IMR-90 (cell line): Measurements from ENCODE around the gene ZNF385B. TPM values are rescaled to one million over a fixed set of nuclear protein-coding genes. Genes with fewer than 3 reads are reported as not detected.

Experiments
- ATAC-seq: fragments of 200-7000 bp; cut with Tn5 transposase; 2 replicates; pipeline ENCODE4 v1.9.1; 2020; ENCODE audit warnings: low read depth, mild to moderate bottlenecking, moderate library complexity
- BruUV-seq: library from RNA; stranded (reverse); fragments of 400-500 nt; replicated peaks from 2 replicates; lab custom pipeline; 2021; lab: Mats Ljungman, UMichigan
- CTCF ChIA-PET: fragments of 300-600 bp; formaldehyde crosslinking; extraction: SDS; loops from one replicate; lab custom pipeline; 2021; ENCODE audit warnings: antibody characterized with exemption; lab: Yijun Ruan, JAX
- POLR2A ChIA-PET: fragments of 300-600 bp; sonication (Branson Sonifier 250); formaldehyde crosslinking; loops from one replicate; lab custom pipeline; 2022; ENCODE audit warnings: antibody characterized with exemption; ENCODE audit not compliant: unreplicated experiment; lab: Charles Lee
- DNase-seq: peaks from one replicate; pipeline ENCODE4 v3.0.0; 2013
- H2AFZ ChIP-seq: replicated peaks from 2 replicates; pipeline ENCODE3; 2013; ENCODE audit warnings: low read length, mild to moderate bottlenecking; ENCODE audit not compliant: poor library complexity
- H2AK5ac ChIP-seq: 2 replicates; pipeline ENCODE4 v1.6.1; 2013; ENCODE audit warnings: low read depth, low read length, inconsistent platforms
- H2AK9ac ChIP-seq: replicated peaks from 2 replicates; pipeline ENCODE3; 2013; ENCODE audit warnings: mild to moderate bottlenecking, low read depth, low read length, moderate library complexity; ENCODE audit not compliant: poor library complexity
- H2BK120ac ChIP-seq: 2 replicates; pipeline ENCODE4 v1.6.1; 2013; ENCODE audit warnings: low read depth, low read length, inconsistent platforms
- H2BK15ac ChIP-seq: 3 replicates; pipeline ENCODE4 v1.6.1; 2013; ENCODE audit warnings: low read depth, low read length, inconsistent platforms
- H2BK20ac ChIP-seq: 2 replicates; pipeline ENCODE4 v1.6.1; 2013; ENCODE audit warnings: low read depth, mild to moderate bottlenecking, inconsistent platforms, low read length, moderate library complexity
- H2BK5ac ChIP-seq: 2 replicates; pipeline ENCODE4 v1.6.1; 2013; ENCODE audit warnings: mild to moderate bottlenecking, low read depth, low read length, inconsistent platforms; ENCODE audit not compliant: poor library complexity, severe bottlenecking
- H3K14ac ChIP-seq: replicated peaks from 2 replicates; pipeline ENCODE4 v1.6.1; 2013; ENCODE audit warnings: low read depth, low read length, inconsistent platforms
- H3K18ac ChIP-seq: 2 replicates; pipeline ENCODE4 v1.6.1; 2013; ENCODE audit warnings: low read depth, low read length, control low read depth
- H3K23ac ChIP-seq: 2 replicates; pipeline ENCODE4 v1.6.1; 2013; ENCODE audit warnings: low read depth, low read length, inconsistent platforms
- H3K27ac ChIP-seq: 2 replicates; pipeline ENCODE4 v1.5.1; 2013; ENCODE audit warnings: mild to moderate bottlenecking, control low read depth, low read length; ENCODE audit not compliant: insufficient read depth
- H3K27me3 ChIP-seq: 2 replicates; pipeline ENCODE4 v1.6.1; 2013; ENCODE audit warnings: low read length; ENCODE audit not compliant: control insufficient read depth, insufficient read depth
- H3K36me3 ChIP-seq: 2 replicates; pipeline ENCODE4 v1.6.1; 2013; ENCODE audit warnings: low read length, mixed read lengths; ENCODE audit not compliant: control insufficient read depth, insufficient read depth
- H3K4ac ChIP-seq: 2 replicates; pipeline ENCODE4 v1.6.1; 2013; ENCODE audit warnings: low read depth, low read length, inconsistent platforms
- H3K4me1 ChIP-seq: 2 replicates; pipeline ENCODE4 v1.6.1; 2013; ENCODE audit warnings: low read length, mixed read lengths; ENCODE audit not compliant: control insufficient read depth, insufficient read depth
- H3K4me2 ChIP-seq: 2 replicates; pipeline ENCODE4 v1.6.1; 2013; ENCODE audit warnings: low read depth, mild to moderate bottlenecking, control low read depth, low read length, moderate library complexity
- H3K4me3 ChIP-seq: 2 replicates; pipeline ENCODE4 v1.5.1; 2013; ENCODE audit warnings: low read depth, mild to moderate bottlenecking, control low read depth, low read length, moderate library complexity; ENCODE audit not compliant: insufficient read depth
- H3K56ac ChIP-seq: 2 replicates; pipeline ENCODE4 v1.6.1; 2013; ENCODE audit warnings: low read length, inconsistent platforms; ENCODE audit not compliant: insufficient read depth; ENCODE audit errors: extremely low read depth
- H3K79me1 ChIP-seq, 2 experiments: 2 replicates each; pipeline ENCODE4 v1.6.1; 2013; ENCODE audit warnings: low read length in 2 of 2, inconsistent platforms in 1 of 2, low read depth in 1 of 2
- H3K9ac ChIP-seq: 2 replicates; pipeline ENCODE4 v1.6.1; 2013; ENCODE audit warnings: low read depth, low read length, control low read depth
- H3K9me1 ChIP-seq: 2 replicates; pipeline ENCODE4 v1.6.1; 2013; ENCODE audit warnings: low read length, inconsistent platforms; ENCODE audit not compliant: insufficient read depth
- H3K9me3 ChIP-seq: 2 replicates; pipeline ENCODE4 v1.6.1; 2013; ENCODE audit warnings: low read length; ENCODE audit not compliant: control insufficient read depth, insufficient read depth
- H4K20me1 ChIP-seq: 2 replicates; pipeline ENCODE4 v1.6.1; 2013; ENCODE audit warnings: low read length, inconsistent platforms; ENCODE audit not compliant: insufficient read depth
- H4K5ac ChIP-seq: 2 replicates; pipeline ENCODE4 v1.6.1; 2013; ENCODE audit warnings: mild to moderate bottlenecking, low read depth, low read length, control low read depth
- H4K8ac ChIP-seq, 2 experiments: 2 replicates each; pipeline ENCODE4 v1.6.1; 2013; ENCODE audit warnings: low read depth in 2 of 2, low read length in 2 of 2, control low read depth in 1 of 2, inconsistent platforms in 1 of 2
- H4K91ac ChIP-seq: 2 replicates; pipeline ENCODE4 v1.6.1; 2013; ENCODE audit warnings: low read depth, low read length, inconsistent platforms; ENCODE audit not compliant: insufficient read depth
- BHLHE40 ChIP-seq: fragments of 150-350 bp; IDR thresholded peaks from 2 replicates; pipeline ENCODE4 v1.6.1; 2016; ENCODE audit warnings: mild to moderate bottlenecking, low read depth, low read length
- CEBPB ChIP-seq: IDR thresholded peaks from 2 replicates; pipeline ENCODE4 v1.6.1; 2012; ENCODE audit warnings: low read depth, low read length, improper control_type of control experiment
- CHD1 ChIP-seq: IDR thresholded peaks from 2 replicates; pipeline ENCODE4 v1.6.1; 2012; ENCODE audit warnings: low read depth, low read length, improper control_type of control experiment
- CTCF ChIP-seq: conservative IDR thresholded peaks from 2 replicates; pipeline ENCODE4 v1.5.1; 2012; ENCODE audit warnings: mild to moderate bottlenecking, low read depth, low read length, improper control_type of control experiment
- ELK1 ChIP-seq: fragments of 150-350 bp; IDR thresholded peaks from 2 replicates; pipeline ENCODE4 v1.6.1; 2016; ENCODE audit warnings: low read depth, mild to moderate bottlenecking, low read length, moderate library complexity, borderline replicate concordance
- FOS ChIP-seq: fragments of 150-350 bp; IDR thresholded peaks from 2 replicates; pipeline ENCODE4 v1.6.1; 2016; ENCODE audit warnings: low read depth, low read length
- MAFK ChIP-seq: IDR thresholded peaks from 2 replicates; pipeline ENCODE4 v1.6.1; 2012; ENCODE audit warnings: low read depth, low read length, improper control_type of control experiment
- MAZ ChIP-seq: IDR thresholded peaks from 2 replicates; pipeline ENCODE4 v1.6.1; 2012; ENCODE audit warnings: low read depth, mild to moderate bottlenecking, low read length, improper control_type of control experiment, moderate library complexity, borderline replicate concordance
- MXI1 ChIP-seq: IDR thresholded peaks from 2 replicates; pipeline ENCODE4 v1.6.1; 2012; ENCODE audit warnings: low read depth, mild to moderate bottlenecking, low read length, moderate library complexity, borderline replicate concordance
- NFE2L2 ChIP-seq: fragments of 150-350 bp; IDR thresholded peaks from 2 replicates; pipeline ENCODE4 v1.6.1; 2016; ENCODE audit warnings: low read depth, mild to moderate bottlenecking, low read length
- POLR2A ChIP-seq: IDR thresholded peaks from 2 replicates; pipeline ENCODE4 v1.6.1; 2012; ENCODE audit warnings: mild to moderate bottlenecking, low read depth, low read length
- RAD21 ChIP-seq: IDR thresholded peaks from 2 replicates; pipeline ENCODE4 v1.6.1; 2012; ENCODE audit warnings: low read length, improper control_type of control experiment
- RCOR1 ChIP-seq: IDR thresholded peaks from 2 replicates; pipeline ENCODE4 v1.6.1; 2012; ENCODE audit warnings: mild to moderate bottlenecking, low read length, improper control_type of control experiment; ENCODE audit not compliant: insufficient replicate concordance
- RFX5 ChIP-seq: IDR thresholded peaks from 2 replicates; pipeline ENCODE4 v1.8.0; 2012; ENCODE audit warnings: low read depth, mild to moderate bottlenecking, low read length, moderate library complexity
- SMC3 ChIP-seq: fragments of 150-350 bp; IDR thresholded peaks from 2 replicates; pipeline ENCODE4 v1.6.1; 2016; ENCODE audit warnings: low read depth, mild to moderate bottlenecking, antibody characterized with exemption, low read length, moderate library complexity
- WGBS, 2 experiments: methylation state at CpG; one replicate each; pipeline versions ENCODE4 v1.1.5 to v1.1.7; 2013; ENCODE audit warnings: missing lambda C conversion rate in 2 of 2; ENCODE audit not compliant: insufficient read length in 1 of 2; ENCODE audit errors: extremely low coverage in 2 of 2; 5-methylcytosine and 5-hydroxymethylcytosine counted together
- dilution Hi-C: fragments of 300-500 bp; cut with HindIII; formaldehyde crosslinking; loops from one replicate; pipeline ENCODE4 v1.14.3; 2018; ENCODE audit warnings: low sequenced_read_pairs; ENCODE audit not compliant: unreplicated experiment
- in situ Hi-C: fragments of 300-500 bp; cut with MboI; formaldehyde crosslinking; loops from 3 replicates; pipeline ENCODE4 v1.14.3; 2019; ENCODE audit warnings: low sequenced_read_pairs, inconsistent platforms, mixed read lengths
- intact Hi-C: fragments of 100-400 bp; cut with micrococcal nuclease; formaldehyde crosslinking; loops from 2 replicates; pipeline ENCODE4 v1.10.0; 2022
- polyA plus RNA-seq, 3 experiments: library from polyadenylated mRNA; depleted of rRNA; stranded (reverse); fragments of >200 nt; gene quantifications; 2 replicates each; pipeline ENCODE4 v1.2.3, GENCODE V29; 2012; ENCODE audit warnings: low replicate concordance in 1 of 3
- total RNA-seq: library from RNA; depleted of rRNA; stranded (reverse); fragments of >200 nt; gene quantifications from 2 replicates; pipeline ENCODE4 v1.2.3, GENCODE V29; 2012
- TF ChIP-seq, protein P1 (sequence below): fragments of 150-350 bp; IDR thresholded peaks from 2 replicates; pipeline ENCODE4 v1.6.1; 2017; ENCODE audit warnings: mild to moderate bottlenecking, antibody characterized with exemption, low read length, low read depth

Gene ZNF385B
- total and polyA plus RNA-seq, 2 of the 4 experiments (the other 2 are of a cell fraction): not detected

DNA sequence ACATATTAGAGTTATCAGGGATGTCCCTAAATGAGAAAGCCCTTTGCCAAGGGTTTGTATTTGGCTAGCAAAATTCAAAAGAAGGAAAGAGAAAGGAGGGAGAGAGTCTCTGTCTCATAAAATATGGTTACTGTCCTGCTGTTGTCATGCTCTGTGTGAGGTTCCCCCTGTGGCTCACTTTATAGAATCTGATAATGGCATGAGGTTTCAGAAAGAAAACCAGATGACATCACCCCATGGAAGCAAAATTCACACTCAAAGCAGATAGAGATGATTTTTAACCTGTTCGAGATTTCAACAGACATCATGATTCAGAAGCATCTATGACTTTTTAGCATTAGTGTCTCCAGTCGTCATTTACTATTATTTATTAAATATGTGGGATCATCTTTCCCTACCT lies 431.8 kb downstream of the ZNF385B start:
- H3K18ac ChIP-seq: no peak overlapping the region
- POLR2A ChIA-PET: no interaction called here
- H3K79me1 ChIP-seq: no peaks in the 10 kb centered on the region
- no peaks in the 10 kb centered on the region for H4K20me1 ChIP-seq
- intact Hi-C loops: loop anchor here (10.0 kb wide), 1 partner anchor 635 kb away; no protein-coding TSS in a partner anchor
- H2BK20ac ChIP-seq: no peak overlapping the region
- no peak overlapping the region for H3K23ac ChIP-seq
- no peak overlapping the region for H3K9ac ChIP-seq
- no peak overlapping the region for H3K27ac ChIP-seq
- H3K9me3 ChIP-seq: no peaks in the 10 kb centered on the region
- no peaks in the 10 kb centered on the region for H3K36me3 ChIP-seq
- no peak for ATAC-seq
- in situ Hi-C loops: no loop called here
- H3K9me1 ChIP-seq: no peaks in the 10 kb centered on the region
- no peak for TF ChIP-seq MXI1
- no peak for TF ChIP-seq MAZ
- no peak for TF ChIP-seq CTCF
- no peak for TF ChIP-seq MAFK
- no peak for TF ChIP-seq SMC3
- no peak for TF ChIP-seq ELK1
- TF ChIP-seq POLR2A: no peak
- TF ChIP-seq CHD1: no peak
- no peak for TF ChIP-seq FOS
- TF ChIP-seq RFX5: no peak
- TF ChIP-seq BHLHE40: no peak
- TF ChIP-seq RCOR1: no peak
- TF ChIP-seq CEBPB: no peak
- no peak for TF ChIP-seq RAD21
- TF ChIP-seq NFE2L2: no peak
- TF ChIP-seq, protein P1, sequence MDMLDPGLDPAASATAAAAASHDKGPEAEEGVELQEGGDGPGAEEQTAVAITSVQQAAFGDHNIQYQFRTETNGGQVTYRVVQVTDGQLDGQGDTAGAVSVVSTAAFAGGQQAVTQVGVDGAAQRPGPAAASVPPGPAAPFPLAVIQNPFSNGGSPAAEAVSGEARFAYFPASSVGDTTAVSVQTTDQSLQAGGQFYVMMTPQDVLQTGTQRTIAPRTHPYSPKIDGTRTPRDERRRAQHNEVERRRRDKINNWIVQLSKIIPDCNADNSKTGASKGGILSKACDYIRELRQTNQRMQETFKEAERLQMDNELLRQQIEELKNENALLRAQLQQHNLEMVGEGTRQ: no peak
- H3K4ac ChIP-seq: no peak overlapping the region
- DNase-seq: no peak
- H3K4me1 ChIP-seq: no peaks in the 10 kb centered on the region
- no peak overlapping the region for H2AK9ac ChIP-seq
- no peak overlapping the region for H4K91ac ChIP-seq
- H3K4me2 ChIP-seq: no peak overlapping the region
- H2BK5ac ChIP-seq: no peak overlapping the region
- no peak overlapping the region for H2AFZ ChIP-seq
- dilution Hi-C loops: no loop called here
- no TSS peak for BruUV-seq
- H4K8ac ChIP-seq: no peak overlapping the region
- H2BK120ac ChIP-seq: no peak overlapping the region
- no CpG with 5 or more reads among the region's 2 CpGs for WGBS, 2 experiments
- H3K56ac ChIP-seq: no peak overlapping the region
- H4K5ac ChIP-seq: no peak overlapping the region
- no peak overlapping the region for H3K14ac ChIP-seq
- H2AK5ac ChIP-seq: no peak overlapping the region
- no peaks in the 10 kb centered on the region for H3K27me3 ChIP-seq
- CTCF ChIA-PET: interaction anchor here (1.0 kb wide), 1 partner anchor 211 kb away, joined by 3 read pairs; no protein-coding TSS in a partner anchor
- H2BK15ac ChIP-seq: no peak overlapping the region
- no peak overlapping the region for H3K4me3 ChIP-seq
